GM19351 (cell line): ENCODE measurements around the gene RFX3.
A peak's percentile ranks its signal among the peaks of the same experiment; 100 is the strongest.
"Not testable (repeated sequence)": the region's sequence is repeated elsewhere in the genome, so short reads cannot be mapped to it uniquely, and the experiment has no call there.

Experiments used
- ATAC-seq: cut with Tn5 transposase; IDR thresholded peaks from one replicate; pipeline ENCODE4 v1.9.1; 2021; ENCODE audit warnings: mild to moderate bottlenecking, moderate library complexity; ENCODE audit not compliant: unreplicated experiment

The RFX3 gene

GRCh38 chr9:3361116-3361515 lies 164.7 kb downstream of the RFX3 start:
- no peak for ATAC-seq

DNA sequence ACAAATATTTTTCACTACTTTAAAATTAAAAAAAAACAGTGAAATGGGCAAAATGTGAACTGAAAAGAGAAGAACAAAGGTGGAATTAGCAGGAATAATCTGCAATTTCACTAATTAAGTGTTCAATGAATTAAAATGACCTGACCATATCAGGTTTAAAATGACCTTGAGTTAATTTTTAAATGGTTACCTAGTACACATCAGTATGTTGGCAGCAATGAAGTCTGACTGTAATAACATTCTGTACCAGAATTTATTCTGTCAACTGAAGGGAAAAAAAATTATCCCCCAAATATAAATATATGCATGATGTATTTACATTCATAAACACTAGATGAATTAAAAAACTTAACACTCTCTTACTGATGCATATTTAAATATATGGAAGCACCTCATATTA lies 165.6 kb downstream of the RFX3 start:
- no peak for ATAC-seq

DNA sequence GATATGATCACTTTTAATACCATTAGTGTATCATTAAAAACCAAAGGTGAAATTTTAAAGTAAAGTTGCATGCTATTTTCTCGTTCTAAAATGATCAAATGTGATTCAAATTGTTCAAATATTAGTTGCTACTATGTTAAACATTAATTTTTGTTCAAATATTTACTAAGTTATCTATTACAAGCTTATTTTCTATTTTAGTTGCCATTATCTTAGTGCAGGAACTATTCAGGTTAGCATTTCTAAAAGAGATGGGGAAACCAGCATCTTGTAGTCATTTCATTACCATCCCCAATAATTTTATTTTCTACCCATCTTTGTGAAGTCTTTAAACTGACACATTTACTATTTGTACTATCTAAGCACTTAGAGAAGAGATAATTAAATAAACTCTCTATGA lies 166.0 kb downstream of the RFX3 start:
- no peak for ATAC-seq

DNA sequence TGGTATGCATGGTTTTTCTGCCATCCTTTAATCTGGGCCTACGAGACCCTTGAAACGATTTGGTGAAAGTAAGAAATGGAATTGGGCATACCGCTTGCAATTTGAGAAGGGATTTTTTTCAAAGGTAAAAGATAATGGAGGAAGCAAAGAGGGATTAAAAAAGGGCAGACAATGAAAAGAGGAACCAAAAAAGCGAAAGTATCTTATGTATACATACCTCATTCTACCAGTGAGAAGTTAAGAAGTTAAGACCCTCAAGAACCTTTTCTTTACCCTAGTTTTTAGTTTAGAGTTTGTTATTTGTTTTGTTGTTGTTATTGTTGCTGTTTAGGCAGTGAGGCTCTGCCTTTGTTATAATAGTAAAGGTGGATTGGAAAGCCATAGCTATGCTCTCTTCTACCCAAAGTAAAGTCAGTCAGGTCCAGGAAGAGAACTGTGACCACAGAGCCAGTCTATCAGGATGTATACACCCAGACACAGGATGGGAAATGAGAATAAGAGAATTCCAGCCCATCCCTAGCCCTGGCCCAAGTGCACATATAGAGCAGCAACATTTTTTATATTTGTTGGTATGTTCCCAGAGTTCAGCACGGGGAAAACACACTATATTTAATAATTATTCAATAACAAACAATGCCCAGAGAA lies 166.6 kb downstream of the RFX3 start:
- no peak for ATAC-seq

DNA sequence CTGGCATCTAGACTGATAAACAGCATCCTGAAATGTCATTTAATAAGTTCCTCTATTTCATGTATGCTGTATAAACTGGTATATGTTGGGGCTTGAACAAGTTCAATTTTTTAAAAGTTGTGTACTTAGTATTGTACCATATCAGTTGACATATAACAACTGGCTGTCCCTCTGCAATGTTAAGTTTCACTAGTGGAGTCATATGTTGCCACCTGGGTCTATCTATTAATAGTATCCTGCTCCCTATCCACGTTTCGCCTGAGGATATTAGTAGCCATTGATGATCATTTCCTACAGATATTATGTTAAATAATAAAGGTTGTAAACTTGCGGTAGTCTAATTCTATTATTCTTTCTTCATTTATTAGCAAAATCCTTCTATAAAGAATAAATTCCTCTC lies 177.6 kb downstream of the RFX3 start:
- ATAC-seq: no peak

GRCh38 chr9:3346549-3346948 lies 179.3 kb downstream of the RFX3 start:
- no peak for ATAC-seq

- no peak for ATAC-seq
Observed at GRCh38 chr9:3343671-3344070, 182.1 kb downstream of the RFX3 start.

GRCh38 chr9:3342159-3342777 lies 183.5 kb downstream of the RFX3 start:
- no peak for ATAC-seq

GRCh38 chr9:3337515-3338225 lies 188.1 kb downstream of the RFX3 start:
- no peak for ATAC-seq

DNA sequence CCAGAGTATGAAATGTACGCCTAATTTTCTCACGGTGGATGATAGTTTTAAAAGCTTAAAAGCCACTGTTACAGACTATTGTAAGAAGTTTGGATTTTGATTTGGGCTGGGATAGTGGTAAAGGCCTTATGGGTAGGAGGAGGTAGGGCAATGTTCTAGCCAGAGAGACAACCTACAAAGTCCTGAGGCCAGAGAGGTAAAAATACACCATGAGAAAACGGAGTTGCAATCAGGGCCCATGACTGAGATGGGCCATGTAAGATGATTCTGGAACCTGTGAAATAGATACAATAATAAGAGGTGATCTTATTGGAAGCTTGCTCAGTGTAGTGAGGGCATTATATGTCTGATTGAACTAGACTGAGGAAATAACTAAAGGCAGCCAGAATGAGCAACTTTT lies 188.8 kb downstream of the RFX3 start:
- ATAC-seq: no peak

DNA sequence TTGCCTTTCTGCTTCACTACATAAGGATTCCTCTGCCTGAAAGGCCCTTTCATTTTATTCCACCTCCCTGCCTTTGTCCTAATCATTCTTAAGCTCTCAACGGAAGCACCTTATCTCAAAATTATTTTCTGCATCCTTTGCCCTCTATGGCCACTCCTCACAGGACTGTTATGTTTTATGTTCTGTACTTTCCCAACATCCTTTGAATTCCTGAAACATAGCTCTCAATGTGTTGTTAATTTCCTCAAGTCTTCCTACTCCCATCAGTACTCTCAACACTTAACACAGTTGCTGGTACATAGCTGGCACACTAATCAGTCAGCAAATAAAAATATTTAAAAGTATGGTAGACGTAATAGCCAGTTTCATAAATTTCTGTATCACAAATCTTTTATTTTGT lies 193.0 kb downstream of the RFX3 start:
- no peak for ATAC-seq

DNA sequence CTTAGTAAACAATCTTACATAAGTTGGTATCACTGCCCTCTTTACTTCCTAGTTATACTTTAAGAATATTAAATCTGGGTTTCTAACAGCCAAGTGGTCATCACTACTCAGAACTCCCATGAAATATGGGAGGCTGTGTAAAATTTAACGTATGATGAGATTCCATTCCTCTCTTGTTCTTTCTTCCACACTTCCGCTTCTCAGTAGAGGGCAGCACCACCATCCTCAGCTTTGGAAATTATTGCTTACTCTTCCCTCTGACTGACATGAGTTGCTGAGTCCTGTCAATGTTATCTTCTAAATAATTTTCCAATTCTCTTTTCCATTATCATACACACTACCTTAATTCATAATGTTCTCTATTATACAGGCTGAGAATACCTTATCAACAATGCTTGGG lies 194.0 kb downstream of the RFX3 start:
- no peak for ATAC-seq

DNA sequence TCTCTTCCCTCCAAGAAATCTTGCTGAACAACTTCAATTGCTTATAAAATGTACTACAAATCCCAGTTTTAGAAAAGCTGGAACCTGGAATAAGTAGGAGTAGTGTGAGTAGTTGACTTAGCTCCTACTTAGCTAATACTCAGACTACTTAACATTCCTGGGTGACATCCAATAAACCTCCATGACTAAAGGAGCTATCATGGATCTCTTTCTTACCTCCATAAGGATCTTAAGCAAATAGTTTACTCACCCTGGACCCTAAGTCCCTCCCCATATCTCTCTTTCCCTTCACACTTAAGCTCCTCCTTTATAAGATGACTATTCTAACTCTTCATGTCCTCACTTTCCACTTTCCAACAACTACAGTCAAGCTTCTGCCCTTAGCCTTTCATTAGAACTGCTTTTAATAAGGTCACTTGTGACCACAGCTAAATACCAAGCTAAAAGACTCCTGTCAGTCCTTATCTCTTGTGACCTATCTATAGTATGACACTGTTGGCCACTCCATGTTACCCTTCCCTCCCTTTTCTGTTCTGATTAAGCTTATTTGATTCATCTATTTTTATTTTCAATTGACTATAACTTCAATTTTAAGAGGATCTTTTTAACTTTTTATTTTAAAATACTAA lies 194.9 kb downstream of the RFX3 start:
- ATAC-seq: no peak

- ATAC-seq: no peak
Observed at GRCh38 chr9:3329361-3329760, 196.4 kb downstream of the RFX3 start.

GRCh38 chr9:3323714-3324113 lies 202.1 kb downstream of the RFX3 start:
- ATAC-seq: no peak

DNA sequence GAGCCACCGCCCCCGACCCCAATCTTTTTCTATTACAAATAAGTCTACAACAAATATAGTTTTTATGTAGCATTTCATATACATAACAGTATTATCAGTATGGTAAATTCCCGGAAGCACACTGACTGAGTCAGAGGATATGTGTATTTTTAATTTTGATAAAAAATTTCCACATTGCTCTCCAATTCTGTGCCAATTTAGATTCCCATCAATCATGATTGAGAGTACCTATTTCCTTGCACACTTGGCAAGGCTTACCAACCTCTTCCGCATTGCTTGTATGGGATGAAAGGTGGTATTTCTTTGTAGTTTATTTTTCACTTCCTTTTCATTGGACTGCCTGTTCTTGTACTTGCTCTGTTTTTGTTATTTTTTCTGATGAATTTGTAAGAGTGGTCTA lies 204.6 kb downstream of the RFX3 start:
- no peak for ATAC-seq

DNA sequence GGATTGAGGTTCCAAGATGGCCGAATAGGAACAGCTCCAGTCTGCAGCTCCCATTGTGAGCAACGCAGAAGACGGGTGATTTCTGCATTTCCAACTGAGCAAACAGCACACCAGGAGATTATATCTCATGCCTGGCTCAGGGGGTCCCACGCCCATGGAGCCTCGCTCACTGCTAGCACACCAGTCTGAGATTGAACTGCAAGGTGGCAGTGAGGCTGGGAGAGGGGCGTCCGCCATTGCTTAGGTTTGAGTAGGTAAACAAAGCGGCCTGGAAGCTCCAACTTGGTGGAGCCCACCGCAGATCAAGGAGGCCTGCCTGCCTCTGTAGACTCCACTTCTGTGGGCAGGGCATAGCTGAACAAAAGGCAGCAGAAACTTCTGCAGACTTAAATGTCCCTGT lies 213.2 kb downstream of the RFX3 start:
- ATAC-seq: not testable (repeated sequence)

DNA sequence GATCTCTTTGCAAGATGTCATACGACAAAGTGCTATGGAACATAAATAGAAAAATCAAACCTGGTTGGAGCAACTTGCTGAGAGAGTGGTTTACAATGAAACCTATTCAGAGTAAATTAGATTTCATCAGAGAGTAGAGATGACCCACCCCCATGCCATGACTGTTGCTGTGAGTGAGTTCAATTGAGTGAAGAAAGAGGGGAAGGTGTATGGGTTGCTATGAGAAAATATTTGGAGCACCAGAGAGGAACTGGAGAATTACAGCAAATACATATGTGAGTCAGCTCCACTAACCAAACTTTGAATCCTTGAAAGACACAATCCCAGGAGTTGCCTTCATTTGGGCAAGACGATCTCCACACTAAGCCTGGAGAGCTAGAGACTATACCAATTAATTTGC lies 217.2 kb downstream of the RFX3 start:
- no peak for ATAC-seq

- ATAC-seq: not testable (repeated sequence)
Observed at GRCh38 chr9:3304388-3304787, 221.4 kb downstream of the RFX3 start.

- ATAC-seq: peak; percentile 97
Observed at GRCh38 chr9:3299872-3300271, 225.9 kb downstream of the RFX3 start.

- no peak for ATAC-seq
Observed at GRCh38 chr9:3296536-3296935, 229.3 kb downstream of the RFX3 start.

DNA sequence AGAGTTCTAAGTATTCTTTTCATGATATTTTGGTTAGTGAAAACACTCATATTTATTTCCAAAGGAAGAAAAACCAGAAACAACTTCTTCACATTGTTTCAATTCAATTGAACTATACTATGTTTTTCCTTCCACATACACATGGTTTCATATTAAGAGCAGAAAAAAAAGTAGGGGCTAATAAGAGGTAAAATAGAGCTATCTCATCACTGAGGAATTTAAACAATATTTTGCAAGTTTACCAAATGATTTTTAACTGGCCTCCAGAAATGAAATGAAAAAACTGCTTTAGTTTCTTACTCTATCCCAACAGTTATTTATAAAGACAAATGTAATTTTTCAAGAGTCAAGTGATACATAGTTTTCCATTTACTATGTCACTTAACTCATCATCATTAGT lies 233.5 kb downstream of the RFX3 start:
- ATAC-seq: no peak
